ENCODE data around the gene AQP12B. TPM values are rescaled to one million over a fixed set of nuclear protein-coding genes. Genes with fewer than 3 reads are reported as not detected.

AQP12B gene
- total RNA-seq, 2 experiments from 2014 or later = not detected

- ChIA-PET POLR2A (no interaction called here), CTCF (no interaction called here)
These were observed 32.3 kb downstream of the AQP12B start for GRCh38 chr2:240650254-240650965.

GRCh38 chr2:240649331-240649730 lies 33.4 kb downstream of the AQP12B start:
- ChIA-PET POLR2A (no interaction called here), CTCF (no interaction called here)

DNA sequence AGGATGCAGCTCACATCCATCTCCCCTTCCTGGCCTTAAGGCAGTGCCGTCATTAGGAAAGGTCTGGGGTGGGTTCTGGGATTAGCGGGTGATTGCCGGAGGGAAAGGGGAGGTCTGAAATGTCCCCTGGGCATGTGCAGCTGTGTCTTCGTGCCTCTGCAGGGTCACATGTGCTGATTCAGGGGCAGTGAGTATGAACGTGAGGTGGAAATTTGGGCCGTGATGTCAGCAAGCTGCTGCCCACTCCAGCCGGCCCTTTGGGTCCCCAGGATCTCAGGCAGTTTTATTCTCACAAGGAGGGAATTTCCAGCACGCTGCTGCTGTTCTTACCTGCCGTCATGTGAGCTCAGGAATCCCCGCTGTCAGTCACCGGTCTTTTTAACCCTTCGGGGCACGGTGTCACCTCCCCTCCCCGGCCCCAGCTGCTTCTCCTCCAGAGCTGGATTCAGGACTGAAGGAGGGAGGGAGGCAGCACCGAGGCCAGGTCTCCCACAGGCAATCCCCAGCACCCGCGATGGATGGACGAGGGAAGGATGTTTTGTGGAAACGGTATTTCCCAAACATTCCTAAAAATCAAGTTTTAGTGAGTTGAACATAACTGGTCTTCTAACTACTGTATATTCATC lies 33.9 kb downstream of the AQP12B start:
- POLR2A ChIA-PET = no interaction called here
- CTCF ChIA-PET = no interaction called here

DNA sequence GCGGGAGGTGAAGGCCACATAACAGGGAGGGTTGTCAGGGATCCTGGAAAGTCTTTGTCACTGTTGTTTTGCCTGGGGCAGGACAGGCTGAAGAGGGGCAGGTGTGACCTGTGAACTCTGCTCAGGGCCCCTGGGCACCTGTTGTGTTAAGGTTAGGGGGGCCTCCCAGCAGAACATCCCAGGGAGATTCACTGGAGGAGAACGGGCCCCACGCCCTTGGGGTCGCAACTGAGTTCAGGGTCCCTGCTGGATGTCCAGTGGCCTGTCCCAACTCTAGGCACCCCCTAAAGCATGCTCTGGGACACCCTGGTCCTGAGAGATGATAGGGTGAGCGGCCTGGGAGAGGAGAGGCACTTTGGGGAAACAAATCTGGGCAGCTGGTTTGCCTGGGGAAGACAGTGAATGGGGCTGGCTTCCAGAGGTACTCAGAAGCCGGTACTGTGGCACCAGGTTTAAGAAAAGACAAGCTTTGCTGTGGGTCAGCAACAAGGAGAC lies 34.5 kb downstream of the AQP12B start:
- ChIA-PET POLR2A (no interaction called here), CTCF (no interaction called here)

DNA sequence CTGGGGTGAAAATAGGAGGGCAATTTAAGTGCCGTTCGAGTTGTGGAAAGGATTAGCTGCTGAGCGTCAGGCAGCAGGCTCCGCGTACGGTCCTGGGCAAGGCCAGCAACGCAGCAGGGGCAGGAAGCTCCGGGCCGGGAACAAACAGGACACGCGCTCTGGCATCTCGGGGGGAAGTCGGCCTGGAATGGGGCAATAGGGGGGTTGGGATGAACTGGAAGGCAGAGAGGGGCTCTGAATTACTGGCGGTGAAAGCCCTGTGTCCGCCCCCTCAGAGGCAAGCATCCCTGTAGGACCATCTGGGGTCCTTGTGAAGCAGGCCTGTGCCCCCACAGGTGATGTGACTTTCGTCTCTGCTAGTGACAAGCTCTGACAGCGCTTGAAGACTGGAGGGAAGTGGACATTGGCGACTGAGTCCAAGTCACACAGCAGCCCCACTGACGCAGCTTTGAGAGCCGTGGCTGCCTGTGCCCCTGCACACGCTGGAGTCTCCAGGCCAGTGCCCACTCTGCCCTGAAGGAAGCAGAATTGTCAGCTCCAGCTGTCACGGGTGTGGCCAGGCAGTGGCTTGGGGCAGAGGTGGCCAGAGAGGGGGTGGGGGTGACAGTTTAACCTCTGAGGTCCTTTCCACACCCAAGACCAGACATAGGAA lies 35.1 kb downstream of the AQP12B start:
- ChIA-PET CTCF (no interaction called here), POLR2A (no interaction called here)

GRCh38 chr2:240646900-240647502 lies 35.7 kb downstream of the AQP12B start:
- CTCF ChIA-PET = interaction anchor here (0.6 kb wide), 1 partner anchor 839 kb away, joined by 3 read pairs; no protein-coding TSS in a partner anchor
- POLR2A ChIA-PET = no interaction called here

DNA sequence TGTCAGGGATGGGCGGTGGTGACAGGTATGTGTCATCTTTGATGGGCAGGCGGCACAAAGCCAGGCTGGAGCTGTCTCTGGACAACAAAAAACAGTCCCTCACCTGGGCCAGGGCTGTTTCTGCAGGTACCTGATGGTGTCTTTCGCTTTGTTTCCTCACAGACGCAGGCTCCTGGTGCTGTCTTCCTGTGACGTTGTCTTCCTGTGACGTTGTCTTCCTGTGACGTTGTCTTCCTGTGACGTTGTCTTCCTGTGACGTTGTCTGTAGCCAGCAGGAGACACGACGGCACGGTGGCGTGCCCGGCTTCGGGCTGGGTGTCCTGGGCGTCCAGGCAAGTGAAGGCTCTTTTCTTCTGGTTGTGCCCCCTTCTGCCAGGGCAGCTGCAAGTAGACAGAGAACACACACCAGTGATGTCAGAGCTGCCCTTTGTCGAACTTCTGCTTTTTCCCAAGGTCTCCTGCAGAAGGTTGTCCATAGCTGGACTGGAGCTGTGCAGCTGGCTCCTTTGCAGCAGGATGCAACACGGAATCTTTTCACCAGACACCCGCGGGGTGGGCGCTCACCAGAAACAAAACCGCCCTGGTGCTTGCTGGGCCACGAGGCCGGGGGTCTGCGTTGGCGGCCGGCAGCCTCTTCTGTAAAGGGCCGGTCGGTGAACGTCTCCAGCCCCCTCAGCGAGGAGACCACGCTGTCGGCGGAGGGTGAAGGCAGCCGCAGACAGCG lies 36.3 kb downstream of the AQP12B start:
- ChIA-PET POLR2A (interaction anchor here (0.6 kb wide), 1 partner anchor 620 kb away, joined by 10 read pairs; no protein-coding TSS in a partner anchor), CTCF (interaction anchor here (0.6 kb wide), 1 partner anchor 840 kb away, joined by 3 read pairs; no protein-coding TSS in a partner anchor)

GRCh38 chr2:240645801-240646175 lies 36.9 kb downstream of the AQP12B start:
- CTCF ChIA-PET = no interaction called here
- POLR2A ChIA-PET = interaction anchor here (0.6 kb wide), 1 partner anchor 620 kb away, joined by 10 read pairs; no protein-coding TSS in a partner anchor

- ChIA-PET CTCF (no interaction called here), POLR2A (no interaction called here)
These were observed 37.3 kb downstream of the AQP12B start for GRCh38 chr2:240645346-240645745.

GRCh38 chr2:240644859-240645301 lies 37.8 kb downstream of the AQP12B start:
- CTCF ChIA-PET = no interaction called here
- POLR2A ChIA-PET = no interaction called here

DNA sequence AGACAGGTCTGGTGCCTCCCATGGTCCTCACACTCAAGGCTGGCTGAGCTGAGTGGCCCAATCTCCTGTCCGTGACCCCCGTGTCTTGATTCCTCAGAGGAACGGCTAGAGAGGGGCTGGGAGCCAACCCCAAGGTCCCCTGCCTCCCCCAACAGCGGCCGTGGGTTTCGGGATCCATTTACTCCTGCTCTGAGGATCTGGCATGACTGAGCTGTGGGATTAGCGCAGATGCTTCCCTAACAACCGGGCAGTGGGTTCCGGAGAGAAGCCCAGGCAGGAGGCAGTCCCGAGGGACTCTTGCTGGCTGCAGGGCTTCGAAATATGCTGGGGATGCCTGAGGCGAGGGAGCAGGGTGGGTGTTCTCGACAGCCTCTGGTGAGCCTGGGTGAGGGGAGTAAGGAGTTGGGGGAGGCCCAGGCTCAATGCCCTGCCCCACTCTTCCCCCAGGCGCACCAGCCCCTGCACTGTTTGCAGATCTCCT lies 38.5 kb downstream of the AQP12B start:
- CTCF ChIA-PET = no interaction called here
- POLR2A ChIA-PET = no interaction called here

DNA sequence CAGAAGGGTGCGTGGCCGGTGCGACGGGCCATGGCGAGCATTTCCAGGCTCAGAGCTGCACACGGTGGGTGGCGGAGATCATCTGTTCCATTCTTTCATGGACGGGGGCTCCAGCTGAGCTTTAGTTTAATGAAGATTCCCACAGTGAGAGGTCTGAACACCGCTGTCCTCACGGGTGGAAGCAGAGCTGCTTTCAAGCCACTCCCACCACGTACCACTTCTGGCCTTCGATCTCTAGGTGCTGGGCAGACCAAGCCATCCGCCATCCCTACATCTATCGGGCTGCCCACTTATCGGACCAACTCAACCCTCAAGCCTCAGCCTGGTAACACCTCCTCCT lies 38.9 kb downstream of the AQP12B start:
- ChIA-PET POLR2A (no interaction called here), CTCF (no interaction called here)

- POLR2A ChIA-PET = no interaction called here
- CTCF ChIA-PET = no interaction called here
These were observed 39.4 kb downstream of the AQP12B start for GRCh38 chr2:240643093-240643810.

GRCh38 chr2:240642806-240643092 lies 39.9 kb downstream of the AQP12B start:
- ChIA-PET CTCF (no interaction called here), POLR2A (no interaction called here)

DNA sequence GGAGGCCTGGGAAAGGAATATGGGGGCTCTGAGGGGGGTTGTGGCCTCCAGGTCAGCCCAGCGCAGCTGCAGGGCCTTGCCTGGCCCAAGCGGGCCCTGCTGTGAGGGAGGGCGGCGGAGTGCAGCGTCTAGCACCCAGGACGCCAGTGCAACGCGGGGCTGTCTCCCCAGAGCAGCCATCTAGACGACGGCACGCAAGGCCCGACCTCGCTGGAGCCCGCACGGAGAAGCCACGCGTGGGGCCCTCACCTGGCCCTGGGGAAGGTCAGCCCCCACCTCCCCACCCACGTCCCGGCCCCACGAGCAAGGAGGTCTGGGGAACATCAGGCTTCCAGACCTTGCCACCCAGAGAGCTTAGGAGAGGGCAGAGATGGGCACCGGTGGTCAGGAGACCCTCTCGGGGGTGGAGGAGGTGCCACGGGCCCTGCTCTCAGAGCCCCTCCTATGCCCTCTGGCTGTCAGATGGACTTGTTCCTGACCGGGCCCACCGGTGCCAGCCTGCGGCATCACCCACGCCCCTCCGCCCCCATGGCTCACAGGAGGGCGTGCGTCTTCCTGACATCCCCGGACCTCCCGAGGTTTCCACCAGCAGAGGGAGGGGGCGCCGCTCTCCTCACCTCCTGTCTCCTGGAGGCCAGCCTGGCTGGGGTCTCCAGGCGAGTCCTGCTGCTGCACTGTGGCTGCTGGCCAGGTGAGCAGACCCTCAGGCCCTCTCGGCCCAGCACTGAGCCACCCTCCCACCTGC lies 40.5 kb downstream of the AQP12B start:
- ChIA-PET POLR2A (no interaction called here), CTCF (no interaction called here)

DNA sequence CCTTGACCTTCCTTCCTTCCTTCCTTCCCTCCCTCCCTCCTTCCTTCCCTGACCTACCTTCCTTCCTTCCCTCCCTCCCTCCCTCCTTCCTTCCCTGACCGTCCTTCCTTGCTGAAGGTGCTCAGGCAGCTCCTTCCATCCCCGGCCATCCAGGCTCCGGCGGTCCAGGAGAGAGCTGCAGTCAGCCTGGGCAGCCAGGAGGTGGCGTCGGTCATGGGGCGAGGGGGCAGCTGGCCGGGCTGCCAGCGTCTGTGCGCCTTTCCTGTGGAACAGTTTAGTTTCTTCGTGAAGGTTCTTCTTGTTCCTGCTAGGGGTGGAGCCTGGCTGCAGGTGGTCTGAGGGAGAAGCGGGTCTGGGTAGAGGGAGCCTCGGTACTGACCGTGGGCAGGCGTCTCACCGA lies 41.7 kb downstream of the AQP12B start:
- POLR2A ChIA-PET = no interaction called here
- CTCF ChIA-PET = no interaction called here

DNA sequence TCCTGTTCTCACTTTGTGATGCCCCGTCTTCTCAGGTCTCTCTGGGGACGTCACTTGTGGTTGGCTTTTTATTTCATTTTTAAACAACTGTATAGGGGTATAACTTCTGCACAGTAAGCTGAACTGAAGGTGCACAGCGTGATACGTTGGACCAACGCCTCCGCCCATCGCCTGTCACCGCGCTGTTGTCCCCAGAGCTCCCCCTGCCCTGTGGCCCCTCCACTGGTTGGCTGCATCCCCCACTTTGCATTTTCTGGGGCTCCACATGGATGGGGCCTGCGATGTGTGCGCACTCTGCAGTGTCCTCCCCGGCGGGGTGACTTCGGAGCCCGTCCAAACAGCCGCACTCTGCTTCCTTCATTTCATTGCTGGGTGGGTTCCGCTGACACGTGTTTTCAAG lies 43.1 kb downstream of the AQP12B start:
- ChIA-PET POLR2A (no interaction called here), CTCF (no interaction called here)

DNA sequence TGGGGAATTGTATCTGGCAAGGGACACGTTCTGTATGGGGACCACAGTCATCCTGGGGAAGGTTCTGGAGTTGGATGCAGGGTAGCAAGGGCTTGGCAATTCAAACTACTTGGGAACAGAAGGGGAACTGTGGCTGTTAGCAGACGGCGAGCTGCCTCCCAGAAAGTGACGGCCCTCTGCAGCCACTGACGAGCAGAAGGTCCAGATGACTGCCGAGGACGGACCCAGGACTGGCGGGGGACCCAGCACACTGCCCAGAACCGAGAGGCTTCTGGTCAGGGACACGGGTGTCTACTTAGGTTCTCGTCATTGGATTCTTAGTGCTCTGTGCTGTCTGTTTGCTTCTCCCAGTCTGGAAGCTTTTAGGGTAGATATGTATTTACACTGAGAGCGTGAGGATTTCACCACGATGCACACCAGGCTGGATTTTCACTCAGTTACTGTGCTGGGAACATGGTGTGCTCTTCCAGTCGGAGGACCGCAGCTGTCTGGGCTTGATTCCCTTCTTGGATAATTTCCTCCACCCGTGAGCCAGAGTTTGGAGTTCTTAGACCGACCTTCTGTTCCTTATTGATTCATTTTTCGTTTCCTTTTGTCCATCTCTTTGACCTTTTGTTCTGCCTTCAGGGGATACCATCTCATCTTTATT lies 44.0 kb downstream of the AQP12B start:
- POLR2A ChIA-PET = no interaction called here
- CTCF ChIA-PET = no interaction called here

Measured in activated CD8-positive, alpha-beta memory T cell treated with anti-CD3 and anti-CD28 coated beads for 36 hours (primary cell).